Left lung (tissue), 10 donors: ENCODE results near the gene ZNF598. TPM values are rescaled to one million over a fixed set of nuclear protein-coding genes. Genes with fewer than 3 reads are reported as not detected.

Source experiments
- ATAC-seq: fragments of 200-7000 bp; cut with Tn5 transposase; one replicate; pipeline ENCODE4 v1.9.1; 2020; ENCODE audit warnings: moderate library complexity
- DNase-seq, 4 donors: peaks; one replicate each; pipeline ENCODE4 v3.0.0-alpha.2; 2013 to 2020
- H3K27ac ChIP-seq, 2 donors: fragments of 200-600 bp; sonication (generic) in 1 of 2; one replicate each; pipeline versions ENCODE4 v1.5.0 to v1.8.0; 2020 to 2021
- H3K27me3 ChIP-seq, 2 donors: fragments of 200-600 bp; sonication (generic) in 1 of 2; one replicate each; pipeline versions ENCODE4 v1.5.0 to v1.8.0; 2020 to 2021
- H3K36me3 ChIP-seq, 2 donors: fragments of 200-600 bp; sonication (generic) in 1 of 2; one replicate each; pipeline versions ENCODE4 v1.5.0 to v1.8.0; 2020 to 2021
- H3K4me1 ChIP-seq, 2 donors: fragments of 200-600 bp; one replicate each; pipeline ENCODE4 v1.8.0; 2021
- H3K4me3 ChIP-seq, 2 donors: fragments of 200-600 bp; sonication (generic) in 1 of 2; one replicate each; pipeline versions ENCODE4 v1.5.0 to v1.8.0; 2020 to 2021; ENCODE audit warnings: mild to moderate bottlenecking in 1 of 2
- H3K9me3 ChIP-seq, 2 donors: fragments of 200-600 bp; sonication (generic) in 1 of 2; one replicate each; pipeline versions ENCODE4 v1.5.0 to v1.8.0; 2020 to 2021
- intact Hi-C, 2 donors: fragments of 100-400 bp; cut with DNase I; formaldehyde crosslinking; loops; one replicate each; pipeline versions ENCODE4 v1.11.2 to v1.14.2; 2022
- polyA plus RNA-seq, 6 donors: library from polyadenylated mRNA; unstranded; fragments of 120-200 nt; gene quantifications; one replicate each; pipeline ENCODE4 v1.2.1, GENCODE V29; 2013; ENCODE audit not compliant: insufficient read length in 6 of 6
- total RNA-seq, 2 donors: library from RNA; stranded (reverse); fragmentation: NEBNext Ultra II Directional; extraction: Animal tissue kit (Norgen Biotek cat#: 25700); gene quantifications; one replicate each; pipeline ENCODE4 v1.2.1, GENCODE V29; 2021
- TF ChIP-seq, protein P1 (sequence below), 2 donors: fragments of 200-600 bp; sonication (generic) in 1 of 2; IDR thresholded peaks; one replicate each; pipeline versions ENCODE4 v1.5.0 to v1.8.0; 2021; ENCODE audit warnings: antibody characterized with exemption in 2 of 2
- donor health status: DM: no; HTN: yes; CAD: no.
- donor health status: DM: no; HTN: no; CAD: no.

The ZNF598 gene
- total and polyA plus RNA-seq, 8 donors, result 15.2 to 45.9 (median 23.1) TPM

DNA sequence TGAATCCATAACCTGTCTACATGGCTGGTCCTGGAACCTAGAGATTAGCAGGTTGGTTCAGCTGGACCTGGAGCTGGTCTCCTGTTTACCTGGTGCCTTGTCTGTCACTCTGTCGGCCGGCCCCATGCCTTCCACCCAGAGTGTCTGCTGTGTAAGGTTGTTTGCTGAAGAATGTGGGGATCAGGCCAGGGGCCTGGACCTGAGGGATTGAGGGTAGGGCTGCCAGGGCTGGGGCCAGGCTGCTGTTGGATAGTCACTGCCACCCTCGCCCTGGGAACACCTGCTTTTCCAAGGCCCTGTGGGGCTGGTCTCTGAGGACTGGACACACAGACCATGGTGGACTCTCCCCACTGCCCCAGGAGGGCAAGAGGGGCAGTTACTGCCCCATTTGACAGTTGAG lies 18.5 kb upstream of the ZNF598 start:
- peak overlapping the region; percentile 48 to 67 for H3K4me3 ChIP-seq
- peaks cover 19 to 74% of the 10 kb centered on the region in 2 donors for H3K4me1 ChIP-seq
- DNase-seq (no peak), ATAC-seq (no peak)
- peak overlapping the region in 1 of 2 donors; percentile 68 for H3K27ac ChIP-seq
- peaks cover 0 to 42% of the 10 kb centered on the region in 2 donors for H3K27me3 ChIP-seq
- H3K9me3 ChIP-seq, result no peaks in the 10 kb centered on the region
- peaks cover 0 to 17% of the 10 kb centered on the region in 2 donors for H3K36me3 ChIP-seq
- intact Hi-C loops, result no loop called here
- TF ChIP-seq, protein P1, sequence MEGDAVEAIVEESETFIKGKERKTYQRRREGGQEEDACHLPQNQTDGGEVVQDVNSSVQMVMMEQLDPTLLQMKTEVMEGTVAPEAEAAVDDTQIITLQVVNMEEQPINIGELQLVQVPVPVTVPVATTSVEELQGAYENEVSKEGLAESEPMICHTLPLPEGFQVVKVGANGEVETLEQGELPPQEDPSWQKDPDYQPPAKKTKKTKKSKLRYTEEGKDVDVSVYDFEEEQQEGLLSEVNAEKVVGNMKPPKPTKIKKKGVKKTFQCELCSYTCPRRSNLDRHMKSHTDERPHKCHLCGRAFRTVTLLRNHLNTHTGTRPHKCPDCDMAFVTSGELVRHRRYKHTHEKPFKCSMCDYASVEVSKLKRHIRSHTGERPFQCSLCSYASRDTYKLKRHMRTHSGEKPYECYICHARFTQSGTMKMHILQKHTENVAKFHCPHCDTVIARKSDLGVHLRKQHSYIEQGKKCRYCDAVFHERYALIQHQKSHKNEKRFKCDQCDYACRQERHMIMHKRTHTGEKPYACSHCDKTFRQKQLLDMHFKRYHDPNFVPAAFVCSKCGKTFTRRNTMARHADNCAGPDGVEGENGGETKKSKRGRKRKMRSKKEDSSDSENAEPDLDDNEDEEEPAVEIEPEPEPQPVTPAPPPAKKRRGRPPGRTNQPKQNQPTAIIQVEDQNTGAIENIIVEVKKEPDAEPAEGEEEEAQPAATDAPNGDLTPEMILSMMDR (IDR thresholded peaks at IDR 0.05), result no peak

- intact Hi-C loops, result no loop called here
- Histone ChIP-seq H3K27me3 (peaks cover 0 to 46% of the 10 kb centered on the region in 2 donors), H3K4me1 (peaks cover 17 to 74% of the 10 kb centered on the region in 2 donors), H3K27ac (peak overlapping the region; percentile 56 to 68), H3K36me3 (peaks cover 0 to 17% of the 10 kb centered on the region in 2 donors), H3K9me3 (no peaks in the 10 kb centered on the region), H3K4me3 (peak overlapping the region; percentile 48 to 67)
- TF ChIP-seq, protein P1 (IDR thresholded peaks at IDR 0.05), result no peak
- DNase-seq, result peak in 1 of 4 donors; percentile 80
- ATAC-seq, result no peak
These were observed 17.7 kb upstream of the ZNF598 start for GRCh38 chr16:2027024-2028010.

GRCh38 chr16:2026461-2027023 lies 16.9 kb upstream of the ZNF598 start, which contains the start of gene NHERF2:
Gene NHERF2 (plus strand): TSS chr16:2026902. CDS start chr16:2027006, 104 bp downstream.
- H3K27ac ChIP-seq, result peak within 1 kb of the TSS; percentile 56 to 68
- H3K27me3 ChIP-seq, result peaks cover 0 to 53% of the 10 kb centered on the region in 2 donors
- H3K4me3 ChIP-seq, result peak within 1 kb of the TSS; percentile 48 to 67
- intact Hi-C loops, result no loop called here
- peaks cover 0 to 17% of the 10 kb centered on the region in 2 donors for H3K36me3 ChIP-seq
- no peaks in the 10 kb centered on the region for H3K9me3 ChIP-seq
- TF ChIP-seq, protein P1 (IDR thresholded peaks at IDR 0.05), result no peak
- ATAC-seq (peak; percentile 25), DNase-seq (peak in 1 of 4 donors; percentile 84)
- peaks cover 17 to 66% of the 10 kb centered on the region in 2 donors for H3K4me1 ChIP-seq

- H3K27me3 ChIP-seq, result peaks cover 1 to 59% of the 10 kb centered on the region in 2 donors
- H3K27ac ChIP-seq, result peak overlapping the region; percentile 53 to 63
- intact Hi-C loops, result no loop called here
- peaks cover 0 to 13% of the 10 kb centered on the region in 2 donors for H3K36me3 ChIP-seq
- ATAC-seq, result no peak
- H3K4me1 ChIP-seq, result peaks cover 17 to 65% of the 10 kb centered on the region in 2 donors
- H3K9me3 ChIP-seq, result no peaks in the 10 kb centered on the region
- DNase-seq, result peak in 1 of 4 donors; percentile 68
- TF ChIP-seq, protein P1 (IDR thresholded peaks at IDR 0.05), result no peak
- H3K4me3 ChIP-seq, result peak overlapping the region; percentile 25 to 67
These were observed 16.3 kb upstream of the ZNF598 start for GRCh38 chr16:2025878-2026460.
